Bronchial epithelial cell (primary cell): ENCODE data around the gene FBXO7. TPM values are rescaled to one million over a fixed set of nuclear protein-coding genes. Genes with fewer than 3 reads are reported as not detected.

Experiments
- DNase-seq: peaks from one replicate; pipeline ENCODE4 v3.0.0-alpha.2; 2010; ENCODE audit warnings: low read depth
- FAIRE-seq: peaks from 2 replicates; lab custom pipeline; 2011; peaks lifted over from hg19 to GRCh38; lab: Jason Lieb, UNC
- H3K27me3 ChIP-seq: 2 replicates; pipeline ENCODE4 v1.5.1; 2011; ENCODE audit warnings: low read length; ENCODE audit not compliant: control insufficient read depth, insufficient read depth
- H3K36me3 ChIP-seq: 2 replicates; pipeline ENCODE4 v1.5.1; 2011; ENCODE audit warnings: low read length; ENCODE audit not compliant: control insufficient read depth, insufficient read depth
- H3K4me3 ChIP-seq: 2 replicates; pipeline ENCODE4 v1.5.1; 2011; ENCODE audit warnings: mild to moderate bottlenecking, low read depth, low read length, control low read depth
- CTCF ChIP-seq: IDR thresholded peaks from 2 replicates; pipeline ENCODE4 v1.5.1; 2011; ENCODE audit warnings: mild to moderate bottlenecking, moderate library complexity, low read length, control low read depth, inconsistent platforms; ENCODE audit not compliant: insufficient read depth, severe bottlenecking
- total RNA-seq: library from RNA; depleted of rRNA; stranded (reverse); fragments of >200 nt; gene quantifications from 2 replicates; pipeline ENCODE4 v1.2.1, GENCODE V29; 2014

The FBXO7 gene
- total RNA-seq, 1 donor from 2014 or later, result 49.5 TPM

GRCh38 chr22:32541481-32541880 is 66.9 kb downstream of the FBXO7 start:
- no peak for TF ChIP-seq CTCF
- DNase-seq, result no peak
- H3K36me3 ChIP-seq, result no peaks in the 10 kb centered on the region
- FAIRE-seq, result peak; percentile 58
- H3K27me3 ChIP-seq, result no peaks in the 10 kb centered on the region
- no peak overlapping the region for H3K4me3 ChIP-seq

- Histone ChIP-seq H3K27me3 (no peaks in the 10 kb centered on the region), H3K36me3 (no peaks in the 10 kb centered on the region), H3K4me3 (no peak overlapping the region)
- FAIRE-seq (peak; percentile 83), DNase-seq (no peak)
- no peak for TF ChIP-seq CTCF
These were observed 67.6 kb downstream of the FBXO7 start for GRCh38 chr22:32542066-32542676.

GRCh38 chr22:32542677-32543357 is 68.2 kb downstream of the FBXO7 start:
- no peak for FAIRE-seq
- TF ChIP-seq CTCF, result no peak
- Histone ChIP-seq H3K27me3 (no peaks in the 10 kb centered on the region), H3K36me3 (no peaks in the 10 kb centered on the region), H3K4me3 (no peak overlapping the region)
- no peak for DNase-seq

GRCh38 chr22:32544953-32545558 is 70.4 kb downstream of the FBXO7 start:
- DNase-seq (no peak), FAIRE-seq (no peak)
- no peak overlapping the region for H3K4me3 ChIP-seq
- TF ChIP-seq CTCF, result no peak
- no peaks in the 10 kb centered on the region for H3K27me3 ChIP-seq
- no peaks in the 10 kb centered on the region for H3K36me3 ChIP-seq

- DNase-seq (peak; percentile 33), FAIRE-seq (no peak)
- no peak for TF ChIP-seq CTCF
- no peaks in the 10 kb centered on the region for H3K36me3 ChIP-seq
- H3K4me3 ChIP-seq, result no peak overlapping the region
- H3K27me3 ChIP-seq, result no peaks in the 10 kb centered on the region
These were observed 71.2 kb downstream of the FBXO7 start for GRCh38 chr22:32545801-32546200.
